K562 (cell line): ENCODE results near the gene HSD11B1L.

Experiments used
- ARID2 ChIP-seq: fragments of 450-650 bp; IDR thresholded peaks from 2 replicates; pipeline ENCODE4 v1.6.1; 2017; ENCODE audit warnings: antibody characterized with exemption, mild to moderate bottlenecking
- CHD4 ChIP-seq: fragments of 200-600 bp; sonication (generic); IDR thresholded peaks from 3 replicates; pipeline ENCODE4 v1.6.1; 2012; ENCODE audit warnings: low read depth, mild to moderate bottlenecking, mixed read lengths, low read length, inconsistent platforms; ENCODE audit not compliant: insufficient read depth, insufficient replicate concordance, poor library complexity, severe bottlenecking
- CTCF ChIP-seq, 3 experiments: IDR thresholded peaks in 2 of 3; conservative IDR thresholded peaks in 1 of 3; 2 replicates each; pipeline ENCODE4 v1.5.1; 2011 to 2012; ENCODE audit warnings: low read length in 3 of 3, mild to moderate bottlenecking in 3 of 3, control low read depth in 2 of 3, improper control_type of control experiment in 1 of 3, inconsistent platforms in 1 of 3, low read depth in 1 of 3, mixed read lengths in 1 of 3, moderate library complexity in 1 of 3; ENCODE audit not compliant: insufficient read depth in 2 of 3
- POLR2A ChIP-seq: fragments of 450-650 bp; conservative IDR thresholded peaks from 2 replicates; pipeline ENCODE4 v1.6.1; 2016
- STAT5B ChIP-seq: fragments of 250-450 bp; sonication (Bioruptor Pico); IDR thresholded peaks from 2 replicates; pipeline ENCODE4 v1.8.0; 2021; ENCODE audit warnings: mild to moderate bottlenecking, inconsistent platforms
- UBTF ChIP-seq, 2 experiments: IDR thresholded peaks; 2 replicates each; pipeline ENCODE4 v1.6.1; 2012; ENCODE audit warnings: improper control_type of control experiment in 2 of 2, low read depth in 2 of 2, low read length in 2 of 2, borderline replicate concordance in 1 of 2
- ZFX ChIP-seq: sonication (generic); formaldehyde crosslinking; IDR thresholded peaks from 2 replicates; pipeline ENCODE4 v1.8.0; 2022; ENCODE audit warnings: mild to moderate bottlenecking, missing genetic modification reagents, moderate library complexity
- ZNF41 ChIP-seq: fragments of 250-450 bp; sonication (Bioruptor Pico); conservative IDR thresholded peaks from 2 replicates; pipeline ENCODE4 v1.4.0; 2020; ENCODE audit warnings: mild to moderate bottlenecking
- ZNF766 ChIP-seq: fragments of 200-800 bp; sonication (Bioruptor generic); conservative IDR thresholded peaks from 2 replicates; pipeline ENCODE4 v1.6.1; 2016; ENCODE audit warnings: missing genetic modification characterization, missing compliant biosample characterization

GRCh38 chr19:5655412-5655811 is 25.4 kb upstream of the HSD11B1L start:
- TF ChIP-seq CTCF (IDR thresholded peaks at IDR 0.05 in 2 of 3, conservative IDR thresholded peaks at IDR 0.05 in 1 of 3; ENCODE audit: insufficient read depth in 2 of 3, low read depth in 1 of 3, low read length in 3 of 3) (no peak), ZFX (CRISPR knock-in tag) (no peak), ARID2 (no peak), POLR2A (no peak), ZNF41 (no peak), ZNF766 (CRISPR knock-in tag) (no peak), UBTF (IDR thresholded peaks at IDR 0.05; ENCODE audit: borderline replicate concordance in 1 of 2, low read depth in 2 of 2, low read length in 2 of 2) (no peak), STAT5B (CRISPR knock-in tag) (no peak), CHD4 (no peak)
